Mammary epithelial cell (primary cell): ENCODE measurements around the gene C9orf152.

ENCODE experiments used
- CTCF ChIP-seq, 2 donors: IDR thresholded peaks in 1 of 2; conservative IDR thresholded peaks in 1 of 2; 2 replicates each; pipeline ENCODE4 v1.5.1; 2011 to 2012; ENCODE audit warnings: inconsistent platforms in 2 of 2, low read length in 2 of 2, mild to moderate bottlenecking in 2 of 2, control low read depth in 1 of 2, low read depth in 1 of 2; ENCODE audit not compliant: insufficient read depth in 1 of 2; ENCODE audit errors: extremely low read depth in 1 of 2
- EZH2 ChIP-seq: IDR thresholded peaks from 2 replicates; pipeline ENCODE4 v1.6.1; 2012; ENCODE audit warnings: low read length, inconsistent platforms, borderline replicate concordance

GRCh38 chr9:110246214-110246613 is 38.3 kb upstream of the C9orf152 start:
- no peak for TF ChIP-seq CTCF (conservative IDR thresholded peaks at IDR 0.05 in 1 of 2, IDR thresholded peaks at IDR 0.05 in 1 of 2; ENCODE audit: extremely low read depth in 1 of 2, insufficient read depth in 1 of 2, low read depth in 1 of 2, low read length in 2 of 2)
- TF ChIP-seq EZH2, result no peak
